Left ventricle myocardium superior (tissue), 1 donor: ENCODE data around the gene C6orf120. TPM values are rescaled to one million over a fixed set of nuclear protein-coding genes. Genes with fewer than 3 reads are reported as not detected.

ENCODE experiments used
- ATAC-seq: fragments of 200-7000 bp; cut with Tn5 transposase; one replicate; pipeline ENCODE4 v1.9.1; 2020; ENCODE audit warnings: mild to moderate bottlenecking, moderate library complexity
- DNase-seq: peaks from one replicate; pipeline ENCODE4 v3.0.0-alpha.2; 2020
- intact Hi-C: fragments of 100-400 bp; cut with micrococcal nuclease; formaldehyde crosslinking; loops from one replicate; pipeline ENCODE4 v1.11.0; 2022
- total RNA-seq: library from RNA; stranded (reverse); fragmentation: NEBNext Ultra II Directional; extraction: Animal tissue kit (Norgen Biotek cat#: 25700); gene quantifications from one replicate; pipeline ENCODE4 v1.2.1, GENCODE V29; 2021
- donor health status: DM: no; HTN: yes; CAD: no; lungs with severe emphysema.

The C6orf120 gene
- total RNA-seq, 1 donor from 2014 or later: 13.6 TPM

DNA sequence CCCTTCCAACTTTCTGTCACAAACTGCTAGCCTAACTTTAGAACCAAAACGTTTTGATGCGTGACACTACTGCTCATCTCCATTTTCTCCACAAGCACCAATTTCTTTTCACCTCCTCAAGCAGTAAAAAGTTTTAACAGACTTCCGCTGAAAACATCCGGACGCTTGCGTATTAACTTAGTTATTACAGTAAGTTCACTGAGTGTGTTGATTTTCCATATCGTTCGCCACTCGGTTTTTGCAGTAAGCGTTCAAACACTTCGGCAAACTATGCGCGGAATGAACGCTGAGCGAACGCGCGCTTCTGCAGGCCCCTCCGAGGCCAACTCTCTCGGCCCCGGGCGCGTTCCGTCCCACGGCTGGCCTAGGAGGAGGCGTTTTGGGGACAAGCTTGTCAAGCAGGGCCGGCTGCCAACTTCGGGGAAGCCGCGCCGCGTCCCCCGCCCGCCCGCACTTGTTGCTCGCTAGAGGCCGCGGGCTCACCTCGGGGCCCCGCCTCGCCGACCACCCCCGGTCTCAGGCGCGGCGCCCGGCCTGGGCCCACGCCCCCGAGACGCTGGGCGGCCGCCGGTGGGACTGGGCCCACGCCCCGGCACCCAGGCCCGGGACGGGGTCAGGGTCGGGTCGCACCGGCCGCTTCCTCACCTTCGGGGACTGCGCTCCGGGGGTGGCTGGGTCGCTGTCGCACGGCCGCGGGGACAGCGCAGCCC lies 21.4 kb downstream of the C6orf120 start:
- intact Hi-C loops: no loop called here
- DNase-seq (peak; percentile 91), ATAC-seq (peak; percentile 85)

DNA sequence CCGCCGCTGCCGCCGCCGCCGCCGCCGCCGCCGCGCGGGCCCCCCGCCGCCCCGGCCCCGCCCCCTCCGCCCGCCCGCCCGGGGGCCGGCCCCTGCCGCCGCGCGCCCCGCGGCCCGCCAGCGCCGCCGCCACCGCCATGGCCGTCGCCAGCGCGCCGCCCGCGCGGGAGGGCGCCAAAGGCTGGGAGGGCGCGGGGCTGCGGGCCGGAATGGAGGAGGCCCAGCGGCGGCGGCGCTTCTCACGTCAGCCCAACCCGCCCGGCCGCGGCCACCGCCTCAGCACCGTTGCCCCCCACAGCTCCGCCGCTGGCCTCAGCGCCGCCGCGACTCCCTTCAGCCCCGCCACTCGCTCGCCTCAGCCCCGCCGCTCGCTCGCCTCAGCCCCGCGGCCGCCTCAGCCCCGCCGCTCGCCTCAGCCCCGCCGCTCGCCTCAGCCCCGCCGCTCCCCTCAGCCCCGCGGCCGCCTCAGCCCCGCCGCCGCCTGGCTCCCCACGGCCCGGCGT lies 22.1 kb downstream of the C6orf120 start:
- peak; percentile 69 for DNase-seq
- intact Hi-C loops: no loop called here
- peak; percentile 35 for ATAC-seq

DNA sequence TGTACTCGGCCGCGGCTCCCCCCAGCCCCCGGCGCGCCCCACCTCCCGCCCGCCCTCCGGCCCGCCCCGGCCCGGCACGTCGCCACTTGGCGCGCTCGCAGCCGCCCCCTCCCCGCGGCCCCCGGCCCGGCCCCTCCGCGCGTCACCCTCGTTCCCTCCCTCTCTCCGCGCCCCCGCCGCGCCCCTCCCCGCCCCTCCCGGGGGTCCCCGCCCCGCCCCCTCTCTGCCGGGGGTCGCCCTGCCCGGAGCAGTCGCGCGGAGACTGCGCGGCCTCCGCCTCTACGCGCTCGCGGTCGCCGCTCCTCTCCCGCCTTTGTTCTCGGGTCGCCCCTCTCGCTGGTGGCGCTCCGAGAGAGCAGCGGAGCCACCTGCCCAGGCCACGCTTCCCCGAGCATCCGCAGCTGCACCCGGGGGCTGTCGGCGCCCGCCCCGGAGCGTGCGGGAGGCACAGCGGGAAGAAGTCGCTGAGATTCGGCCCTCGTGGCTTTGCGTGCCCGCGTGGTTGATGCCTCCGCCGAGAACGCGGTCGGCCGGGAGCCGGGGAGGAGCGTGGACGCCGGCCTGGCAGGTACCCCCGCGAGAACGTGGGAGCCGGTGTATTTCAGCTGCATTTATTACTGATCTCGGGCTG lies 22.7 kb downstream of the C6orf120 start, which contains the start of gene PHF10:
PHF10 (minus strand) TSS at position 7 of the 631 bp plus-strand sequence. CDS start 569 bp downstream, outside the sequence.
- DNase-seq (peak; percentile 66), ATAC-seq (peak; percentile 53)
- intact Hi-C loops: no loop called here

DNA sequence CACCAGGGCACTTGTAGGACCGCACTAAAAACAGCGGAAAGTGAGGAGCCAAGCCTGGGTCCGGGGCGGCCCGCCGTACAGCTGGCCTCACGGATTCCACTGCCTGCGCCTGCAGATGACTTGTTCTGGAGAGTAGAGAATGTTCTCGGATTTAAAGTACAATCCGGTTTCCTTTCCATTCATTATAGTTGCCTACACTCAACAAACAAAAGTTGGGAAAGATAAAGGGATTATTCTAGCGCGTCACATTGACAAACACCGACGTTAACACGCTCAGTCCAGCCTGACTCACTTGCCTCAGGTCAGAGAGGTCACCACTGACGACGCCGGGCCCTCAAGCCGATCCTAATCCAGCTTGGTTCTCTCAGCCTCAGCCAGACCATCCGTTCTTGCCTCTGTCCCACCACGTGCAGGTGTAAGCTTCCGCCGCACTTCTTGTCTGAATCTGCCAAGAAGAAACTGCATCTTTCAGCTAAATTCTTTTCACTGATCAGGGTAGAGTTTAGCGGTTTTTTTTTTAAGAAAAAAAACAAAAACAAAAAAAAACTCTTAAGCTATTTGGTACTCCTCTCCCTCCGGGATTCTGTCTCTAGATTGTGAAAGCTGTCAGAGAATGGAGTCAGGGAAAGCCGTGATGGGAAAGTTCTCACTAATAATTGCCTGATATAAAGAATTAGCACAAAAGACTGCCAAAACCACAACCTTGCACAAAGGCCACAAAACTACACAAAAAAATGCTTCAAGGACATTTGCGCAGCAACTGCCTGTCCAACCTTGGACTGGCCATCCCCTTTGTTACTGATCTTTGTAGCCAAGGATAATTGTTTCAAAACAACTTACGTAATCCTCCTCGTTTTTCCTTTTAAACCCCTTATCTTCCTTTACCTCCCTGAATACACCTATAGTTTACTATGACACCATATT lies 23.5 kb downstream of the C6orf120 start:
- intact Hi-C loops: no loop called here
- peak; percentile 55 for DNase-seq
- ATAC-seq: peak; percentile 31

DNA sequence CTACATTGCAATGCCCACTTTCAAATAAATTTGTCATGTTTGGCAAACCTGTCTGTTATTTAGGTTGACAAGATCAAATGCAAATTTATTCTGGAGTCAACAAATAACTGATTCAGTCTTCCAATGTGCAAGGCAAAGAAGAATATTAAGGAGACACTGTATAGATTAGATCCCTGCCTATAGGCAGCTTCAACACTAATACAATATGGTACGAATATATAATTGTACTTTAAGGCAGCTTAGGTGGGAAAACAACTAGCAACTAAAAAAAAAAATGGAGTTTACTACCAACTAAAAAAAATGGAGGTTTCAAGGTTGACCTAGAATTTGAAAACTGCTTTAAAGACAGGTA lies 24.1 kb downstream of the C6orf120 start:
- intact Hi-C loops: no loop called here
- no peak for DNase-seq
- ATAC-seq: no peak

DNA sequence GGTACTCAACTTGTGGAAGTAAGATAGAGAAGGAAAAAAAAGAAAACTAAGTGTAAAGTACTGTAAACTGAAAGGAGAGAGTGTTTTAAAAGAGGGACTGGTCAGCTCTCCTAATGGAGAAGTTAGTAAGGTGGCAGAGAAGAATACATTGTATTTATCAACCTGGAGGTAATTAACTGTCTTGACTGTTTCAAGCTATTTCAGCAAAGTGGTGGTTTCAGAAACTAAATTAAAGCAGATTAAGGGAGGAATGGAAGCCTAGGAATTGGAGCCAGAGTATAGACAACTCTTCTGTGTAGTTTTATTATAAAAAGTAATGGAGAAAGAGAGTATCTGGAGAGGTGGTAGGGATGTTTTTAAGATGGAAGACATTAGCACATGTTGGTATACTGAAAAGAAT lies 25.0 kb downstream of the C6orf120 start:
- DNase-seq (no peak), ATAC-seq (no peak)
- intact Hi-C loops: no loop called here

DNA sequence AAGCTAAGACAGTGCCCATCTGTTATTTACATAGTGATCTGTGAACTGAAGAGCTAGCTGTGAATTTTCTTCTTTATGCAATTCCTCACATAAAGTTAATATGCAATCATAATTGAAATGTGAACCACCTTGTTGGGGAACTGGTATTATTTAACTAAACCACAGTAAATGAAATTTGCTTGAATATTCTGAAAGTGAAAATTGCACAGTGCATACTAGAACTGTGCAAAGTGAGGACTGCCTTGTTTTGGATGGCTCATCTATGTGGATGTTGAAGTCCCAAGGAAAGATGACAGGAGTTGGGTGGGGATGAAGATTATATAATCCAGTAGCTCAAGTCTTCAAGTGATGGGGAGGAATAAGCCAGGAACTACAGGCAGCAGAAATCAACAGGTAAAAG lies 28.0 kb downstream of the C6orf120 start:
- ATAC-seq (no peak), DNase-seq (no peak)
- intact Hi-C loops: no loop called here

DNA sequence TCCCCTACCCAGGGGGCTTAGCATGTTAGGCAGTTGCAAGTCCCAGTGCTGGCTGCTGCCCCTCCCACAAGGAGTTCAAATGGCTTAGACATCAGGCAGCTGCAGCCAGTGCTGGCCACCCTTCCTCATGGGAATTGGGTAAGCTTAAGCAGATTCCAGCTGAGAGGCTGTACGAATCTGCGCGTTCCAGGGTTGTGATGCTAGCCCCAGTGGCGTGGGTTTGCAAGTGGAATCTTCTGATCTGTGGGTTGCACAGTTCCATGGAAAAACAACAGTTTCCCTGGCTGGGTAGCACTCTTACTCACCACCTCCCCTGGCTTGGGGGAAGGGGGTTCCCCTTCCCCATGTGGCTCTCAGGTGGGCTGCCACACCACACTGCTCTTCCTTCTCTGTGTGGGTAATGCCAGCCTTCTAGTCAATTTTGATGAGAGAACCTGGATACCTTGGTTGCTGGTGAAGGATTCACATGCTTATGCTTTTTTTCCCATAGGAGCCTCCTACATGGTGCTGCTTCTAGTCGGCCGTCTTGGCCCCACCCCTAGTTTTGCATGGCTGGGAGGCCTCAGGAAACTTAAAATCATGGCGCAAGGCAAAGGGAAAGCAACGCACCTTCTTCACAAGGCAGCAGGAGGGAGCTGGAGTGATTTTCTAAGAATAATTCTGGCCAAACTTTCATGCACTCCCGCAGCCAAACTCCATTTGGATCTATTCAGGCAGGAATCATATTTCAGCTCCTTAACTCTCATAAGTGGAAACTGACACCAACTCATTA lies 36.5 kb downstream of the C6orf120 start:
- intact Hi-C loops: no loop called here
- ATAC-seq (peak; percentile 35), DNase-seq (no peak)

DNA sequence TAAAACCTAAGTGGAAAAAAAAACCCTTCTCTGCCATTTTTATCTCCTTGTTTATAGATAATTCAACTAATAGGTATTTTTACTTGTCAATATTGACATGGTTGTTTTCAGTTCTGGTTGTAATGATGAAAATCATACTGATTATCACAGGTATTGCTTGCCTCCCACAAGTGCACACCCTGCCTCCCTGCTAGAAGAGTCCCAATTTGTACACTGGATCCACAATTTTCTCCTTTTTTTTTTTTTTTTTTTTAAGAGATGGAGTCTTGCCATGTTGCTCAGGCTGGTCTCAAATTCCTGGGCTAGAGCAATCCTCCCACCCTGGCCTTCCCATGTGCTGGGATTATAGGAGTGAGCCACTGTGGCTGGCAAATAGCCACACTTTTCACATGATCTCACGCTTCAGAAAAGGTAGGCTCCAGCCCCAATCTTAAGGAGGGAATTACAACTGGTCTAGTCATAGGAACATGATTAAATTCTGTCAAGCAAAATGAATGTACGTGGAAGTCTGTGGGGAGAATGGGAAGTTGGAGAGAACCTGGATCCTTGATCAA lies 37.1 kb downstream of the C6orf120 start:
- DNase-seq (no peak), ATAC-seq (no peak)
- intact Hi-C loops: no loop called here

DNA sequence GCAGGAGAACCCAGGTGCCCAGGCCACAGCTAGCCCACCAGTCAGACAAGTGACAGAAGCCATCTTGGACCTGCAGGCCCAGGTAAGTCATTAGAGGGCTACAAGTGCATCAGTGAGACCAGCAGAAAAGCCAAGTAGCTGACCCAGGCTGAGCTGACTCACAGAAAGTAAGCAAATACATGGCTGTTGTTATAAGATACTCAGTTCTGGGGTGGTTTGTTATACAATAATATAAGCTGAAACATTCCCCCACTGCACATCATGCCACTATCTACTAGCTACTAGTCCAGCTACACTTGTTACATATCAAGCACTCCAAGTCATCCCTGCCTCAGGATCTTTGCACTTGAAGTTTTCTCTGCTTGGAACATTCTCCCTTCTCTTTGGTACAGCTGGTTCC lies 39.4 kb downstream of the C6orf120 start:
- ATAC-seq (no peak), DNase-seq (no peak)
- intact Hi-C loops: no loop called here

DNA sequence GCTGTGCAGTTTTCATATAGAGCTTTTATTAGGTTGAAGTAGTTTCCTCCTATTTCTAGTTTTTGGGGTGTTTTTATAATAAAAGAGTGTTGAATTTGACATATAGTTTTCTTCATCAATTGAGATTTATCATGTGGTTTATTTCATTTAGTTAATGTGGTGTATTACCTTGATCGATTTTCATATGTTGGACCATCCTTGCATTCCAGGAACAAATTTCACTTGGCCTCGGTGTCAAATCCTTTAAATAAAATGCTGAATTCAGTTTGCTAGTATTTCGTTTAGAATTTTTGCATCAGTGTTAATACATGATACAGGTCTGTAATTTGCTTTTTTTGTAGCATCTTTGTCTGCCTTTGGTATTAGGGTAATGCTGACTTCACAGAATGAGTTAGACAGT lies 43.5 kb downstream of the C6orf120 start:
- DNase-seq: no peak
- intact Hi-C loops: no loop called here
- ATAC-seq: no peak

DNA sequence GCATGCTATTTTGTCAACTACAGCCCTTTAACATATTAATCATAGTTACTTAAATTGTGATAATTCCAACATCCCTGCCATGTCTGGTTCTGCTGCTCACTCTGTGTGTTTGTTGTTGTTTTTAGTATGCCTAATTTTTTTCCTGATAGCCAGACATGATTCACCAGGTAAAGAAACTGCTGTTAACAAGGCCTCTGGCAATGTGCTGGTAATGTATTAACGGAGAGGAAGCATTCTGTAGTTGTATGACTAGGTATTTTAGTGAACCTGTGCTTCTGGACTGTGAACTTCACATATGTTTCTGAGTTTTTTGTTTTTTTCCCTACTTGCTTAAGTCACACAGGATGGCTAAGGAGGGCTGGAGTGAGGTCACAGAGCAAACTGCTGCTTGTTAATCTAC lies 44.6 kb downstream of the C6orf120 start:
- intact Hi-C loops: no loop called here
- ATAC-seq (no peak), DNase-seq (no peak)

DNA sequence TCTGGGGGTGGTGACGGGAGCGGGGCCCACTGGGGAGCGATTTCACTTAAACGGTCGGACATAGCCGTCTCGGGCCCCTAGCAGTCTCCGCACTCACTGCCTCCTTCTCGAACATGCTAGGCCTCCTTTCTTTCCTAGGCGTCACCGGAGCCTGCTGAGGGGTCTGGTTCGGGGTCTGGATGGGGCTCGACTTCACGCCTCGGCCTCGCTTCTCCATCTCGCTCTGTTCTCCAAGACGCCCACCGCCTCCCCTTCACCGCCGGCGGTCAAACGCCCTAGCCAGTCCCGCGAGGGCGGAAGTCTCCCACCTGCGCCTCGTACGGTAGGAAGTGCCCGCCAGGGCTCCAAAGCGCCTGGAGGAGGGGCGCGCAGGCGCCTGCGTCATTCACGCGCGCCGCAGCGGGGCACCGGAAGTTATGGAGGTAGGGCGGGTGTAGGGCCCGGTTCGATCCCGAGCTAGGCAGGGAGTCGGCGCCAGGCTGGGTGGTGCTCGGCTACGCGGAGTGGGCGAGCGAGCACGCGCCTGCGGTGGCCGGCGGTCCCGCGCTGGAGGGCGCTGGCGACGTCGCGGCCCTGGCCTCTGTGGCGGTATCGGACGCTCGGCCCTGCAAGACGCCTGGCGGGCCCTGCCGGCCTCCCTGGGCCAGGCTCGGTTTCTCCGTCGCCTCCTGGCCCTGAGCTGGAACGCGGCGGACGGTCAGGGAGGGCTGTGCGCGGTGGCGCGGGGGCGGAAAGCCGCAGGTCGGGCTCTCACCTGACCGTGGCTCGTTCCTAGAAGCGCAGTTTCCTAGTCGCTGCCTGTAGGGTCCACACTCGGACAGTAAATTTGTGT lies 49.5 kb downstream of the C6orf120 start, which contains the start of the genes DYNLT2 and ERMARD:
DYNLT2 (minus strand) TSS at position 331 of the 832 bp plus-strand sequence; CDS start at position 217, 114 bp downstream.
ERMARD (plus strand) TSS at position 381 of the 832 bp plus-strand sequence; CDS start at position 417, 36 bp downstream.
- peak; percentile 96 for DNase-seq
- intact Hi-C loops: no loop called here
- ATAC-seq: peak; percentile 99

DNA sequence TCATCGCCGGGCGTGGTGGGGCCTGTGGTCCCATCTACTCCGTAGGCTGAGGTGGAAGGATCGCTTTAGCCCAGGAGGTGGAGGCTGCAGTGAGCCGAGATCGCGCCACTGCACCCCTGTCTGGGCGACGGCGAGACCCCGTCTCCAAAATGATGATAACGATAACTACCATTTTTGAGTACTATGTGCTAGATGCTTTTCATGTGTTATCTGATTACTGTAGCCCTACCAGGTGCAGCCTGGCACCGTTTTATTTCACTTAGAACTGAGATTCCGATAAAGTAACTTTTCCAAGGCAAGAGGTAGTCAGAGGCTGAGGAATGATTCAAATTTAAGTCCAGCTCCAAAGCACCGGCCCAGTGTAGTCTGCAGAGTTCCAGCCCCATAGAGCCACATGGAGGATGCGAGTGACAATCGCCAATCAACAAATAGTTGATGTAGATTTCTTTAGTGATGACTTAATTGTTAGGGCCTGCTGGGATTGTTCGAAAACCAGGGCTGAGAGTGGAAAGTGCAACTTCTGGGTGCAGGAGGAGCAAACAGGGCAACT lies 50.2 kb downstream of the C6orf120 start:
- DNase-seq (no peak), ATAC-seq (no peak)
- intact Hi-C loops: no loop called here
